Mammary epithelial cell (primary cell): ENCODE results near the gene SNX14.

Experiments used
- CTCF ChIP-seq, 2 donors: IDR thresholded peaks in 1 of 2; conservative IDR thresholded peaks in 1 of 2; 2 replicates each; pipeline ENCODE4 v1.5.1; 2011 to 2012; ENCODE audit warnings: inconsistent platforms in 2 of 2, low read length in 2 of 2, mild to moderate bottlenecking in 2 of 2, control low read depth in 1 of 2, low read depth in 1 of 2; ENCODE audit not compliant: insufficient read depth in 1 of 2; ENCODE audit errors: extremely low read depth in 1 of 2
- EZH2 ChIP-seq: IDR thresholded peaks from 2 replicates; pipeline ENCODE4 v1.6.1; 2012; ENCODE audit warnings: low read length, inconsistent platforms, borderline replicate concordance

- TF ChIP-seq CTCF (conservative IDR thresholded peaks at IDR 0.05 in 1 of 2, IDR thresholded peaks at IDR 0.05 in 1 of 2; ENCODE audit: extremely low read depth in 1 of 2, insufficient read depth in 1 of 2, low read depth in 1 of 2, low read length in 2 of 2) (no peak), EZH2 (no peak)
These were observed 133.3 kb downstream of the SNX14 start for GRCh38 chr6:85460154-85460920.
